ENCODE results near the gene DNAJB2.
"Not testable (repeated sequence)": the region's sequence is repeated elsewhere in the genome, so short reads cannot be mapped to it uniquely, and the experiment has no call there.

Gene DNAJB2

DNA sequence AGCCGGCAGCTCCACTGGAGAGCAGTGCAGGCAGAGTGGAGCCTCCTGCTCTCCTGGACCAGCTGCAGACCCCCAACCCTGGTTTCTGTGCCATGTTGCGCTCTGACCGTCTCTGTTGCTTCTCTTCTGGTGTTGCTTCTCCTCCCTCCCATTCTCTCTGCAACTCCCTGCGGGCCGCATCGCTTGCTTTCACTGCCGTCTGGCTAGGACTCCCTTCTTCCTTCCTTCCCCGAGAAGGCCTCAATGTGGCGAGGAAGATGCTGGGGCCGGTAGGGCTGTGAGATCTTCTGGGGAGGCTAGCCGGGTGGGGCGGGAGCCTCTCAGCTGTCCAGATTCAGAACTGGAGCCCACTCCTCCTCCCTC lies 6.2 kb downstream of the DNAJB2 start:
- DNase-seq (ENCODE audit: low read depth) = no peak

GRCh38 chr2:219285894-219286425 lies 6.8 kb downstream of the DNAJB2 start:
- DNase-seq (ENCODE audit: low read depth) = no peak

DNA sequence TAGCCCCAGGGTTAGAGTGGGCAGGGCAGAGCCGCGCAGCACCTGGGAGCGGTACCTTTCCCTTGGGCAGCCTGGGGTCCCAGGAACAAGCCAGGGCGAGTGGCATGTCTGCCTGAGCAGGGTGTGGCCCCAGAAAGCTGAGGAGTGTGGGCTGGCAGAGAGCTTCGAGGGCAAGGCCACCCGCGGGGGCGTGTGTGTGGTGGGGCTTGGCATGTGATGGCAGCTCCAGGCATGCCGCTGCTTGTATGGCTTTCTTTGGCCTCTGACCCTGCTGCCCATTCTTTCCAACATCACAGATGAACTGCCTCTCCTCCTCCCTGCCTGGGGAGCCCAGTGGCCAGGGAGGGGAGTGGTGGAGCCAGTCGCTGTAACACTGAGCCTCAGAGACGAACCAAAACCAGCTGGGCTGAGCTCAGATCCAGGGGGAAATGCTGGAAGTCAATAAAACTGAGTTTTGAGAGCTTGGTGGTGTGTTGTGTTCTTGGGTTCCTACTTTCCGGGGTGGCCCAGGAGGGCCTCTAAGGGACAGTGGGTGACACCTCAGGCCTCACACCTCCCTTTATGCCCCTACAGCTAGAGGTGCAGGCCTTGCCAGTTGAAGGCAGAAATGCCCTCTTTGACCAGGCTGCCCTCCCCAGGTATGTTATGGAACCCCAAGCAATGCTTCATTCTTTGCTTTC lies 7.4 kb downstream of the DNAJB2 start:
- DNase-seq (ENCODE audit: low read depth) = no peak

GRCh38 chr2:219287116-219287440 lies 7.9 kb downstream of the DNAJB2 start:
- not testable (repeated sequence) for DNase-seq (ENCODE audit: low read depth)

GRCh38 chr2:219287580-219288265 lies 8.6 kb downstream of the DNAJB2 start:
- DNase-seq (ENCODE audit: low read depth) = no peak

GRCh38 chr2:219289195-219289536 lies 10.0 kb downstream of the DNAJB2 start:
- DNase-seq (ENCODE audit: low read depth) = no peak

DNA sequence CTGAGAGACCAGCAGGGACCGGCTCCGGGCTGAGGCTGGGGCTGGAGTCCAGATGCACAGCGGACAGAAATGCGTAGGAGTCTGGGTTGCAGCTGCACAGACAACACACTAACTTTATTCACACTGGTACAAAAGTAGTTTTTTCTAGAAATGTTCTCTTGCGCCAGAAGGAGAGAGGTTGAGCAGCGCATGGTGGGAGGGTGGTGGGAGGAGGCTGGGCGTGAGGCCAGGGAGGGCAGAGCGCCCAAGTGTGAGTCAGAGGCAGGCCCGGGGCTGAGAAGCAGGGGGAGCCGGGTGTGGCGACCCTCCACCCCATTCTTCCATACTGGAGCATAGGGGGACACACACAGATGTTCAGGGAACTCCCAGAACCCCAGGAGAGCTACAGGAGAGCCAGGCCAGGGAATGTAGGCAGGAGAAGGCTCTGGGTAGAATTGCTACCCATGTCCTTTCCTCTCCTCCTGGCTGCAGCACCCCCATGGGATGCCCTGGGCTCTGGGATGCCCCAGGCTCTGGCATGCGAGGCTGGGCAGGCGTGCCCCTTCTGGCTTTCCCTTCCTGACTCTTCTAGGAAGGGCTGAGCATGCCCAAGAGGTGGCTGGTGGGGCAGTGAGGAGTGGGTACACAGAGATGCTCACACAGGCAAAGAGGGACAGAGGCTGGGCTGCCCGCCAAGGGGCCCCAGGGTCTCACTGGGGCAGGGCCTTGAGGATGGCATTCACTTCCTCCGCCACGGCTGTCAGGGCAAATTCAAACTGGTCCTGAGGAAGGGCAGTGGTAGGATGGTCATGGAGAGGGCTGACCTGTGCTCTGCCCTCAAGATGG lies 10.6 kb downstream of the DNAJB2 start:
- DNase-seq (ENCODE audit: low read depth) = no peak

- DNase-seq (ENCODE audit: low read depth) = no peak
Observed at GRCh38 chr2:219290381-219291171, 11.4 kb downstream of the DNAJB2 start.

DNA sequence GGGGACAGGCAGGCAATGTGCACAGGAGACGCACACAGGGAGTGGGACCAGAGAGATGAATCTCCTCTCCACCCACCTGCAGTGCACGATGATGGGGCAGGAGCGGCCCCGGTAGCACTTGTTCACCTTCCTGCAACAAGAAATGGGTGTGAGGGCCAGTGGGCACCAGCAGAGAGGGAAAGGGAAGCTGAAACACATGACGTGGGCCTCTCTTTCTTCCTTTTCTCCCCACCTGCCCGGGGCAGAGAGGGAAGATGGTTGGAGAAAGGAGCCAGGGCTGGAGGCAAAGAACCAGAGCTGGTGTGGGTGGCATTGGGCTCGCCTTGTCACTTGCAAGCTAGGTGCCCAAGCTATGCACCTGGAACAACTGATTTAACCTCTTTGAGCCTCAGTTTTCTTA lies 12.2 kb downstream of the DNAJB2 start:
- no peak for DNase-seq (ENCODE audit: low read depth)

DNA sequence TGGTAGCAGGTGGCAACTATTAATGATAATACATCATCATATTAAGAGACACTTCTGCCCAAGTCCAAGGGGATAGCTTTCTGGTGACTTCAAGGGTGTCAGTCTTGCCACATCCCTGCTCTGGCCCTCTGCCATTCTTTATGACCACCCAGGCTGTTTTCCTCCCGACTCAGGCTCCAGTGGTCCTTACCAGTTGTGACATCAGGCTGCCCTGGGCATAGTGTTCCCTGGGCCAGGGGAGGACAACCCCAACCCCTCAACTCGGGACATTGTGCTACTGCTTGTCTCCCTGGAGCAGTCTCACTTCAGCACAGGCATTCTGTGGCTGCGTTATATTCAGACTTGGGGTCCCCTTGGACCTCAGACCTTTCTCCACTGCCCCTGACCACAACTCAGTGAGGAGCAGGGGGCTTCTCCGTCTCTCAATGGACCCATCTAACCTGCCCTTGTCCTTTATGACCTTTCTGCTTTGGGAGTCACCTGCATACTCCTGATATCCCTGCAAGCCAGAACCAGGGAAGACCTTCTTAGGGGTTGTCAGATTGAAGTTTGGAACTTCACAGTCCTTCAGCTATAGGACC lies 12.8 kb downstream of the DNAJB2 start:
- no peak for DNase-seq (ENCODE audit: low read depth)

- DNase-seq (ENCODE audit: low read depth) = no peak
Observed at GRCh38 chr2:219292616-219293015, 13.4 kb downstream of the DNAJB2 start.

GRCh38 chr2:219293736-219294231 lies 14.6 kb downstream of the DNAJB2 start:
- no peak for DNase-seq (ENCODE audit: low read depth)

DNA sequence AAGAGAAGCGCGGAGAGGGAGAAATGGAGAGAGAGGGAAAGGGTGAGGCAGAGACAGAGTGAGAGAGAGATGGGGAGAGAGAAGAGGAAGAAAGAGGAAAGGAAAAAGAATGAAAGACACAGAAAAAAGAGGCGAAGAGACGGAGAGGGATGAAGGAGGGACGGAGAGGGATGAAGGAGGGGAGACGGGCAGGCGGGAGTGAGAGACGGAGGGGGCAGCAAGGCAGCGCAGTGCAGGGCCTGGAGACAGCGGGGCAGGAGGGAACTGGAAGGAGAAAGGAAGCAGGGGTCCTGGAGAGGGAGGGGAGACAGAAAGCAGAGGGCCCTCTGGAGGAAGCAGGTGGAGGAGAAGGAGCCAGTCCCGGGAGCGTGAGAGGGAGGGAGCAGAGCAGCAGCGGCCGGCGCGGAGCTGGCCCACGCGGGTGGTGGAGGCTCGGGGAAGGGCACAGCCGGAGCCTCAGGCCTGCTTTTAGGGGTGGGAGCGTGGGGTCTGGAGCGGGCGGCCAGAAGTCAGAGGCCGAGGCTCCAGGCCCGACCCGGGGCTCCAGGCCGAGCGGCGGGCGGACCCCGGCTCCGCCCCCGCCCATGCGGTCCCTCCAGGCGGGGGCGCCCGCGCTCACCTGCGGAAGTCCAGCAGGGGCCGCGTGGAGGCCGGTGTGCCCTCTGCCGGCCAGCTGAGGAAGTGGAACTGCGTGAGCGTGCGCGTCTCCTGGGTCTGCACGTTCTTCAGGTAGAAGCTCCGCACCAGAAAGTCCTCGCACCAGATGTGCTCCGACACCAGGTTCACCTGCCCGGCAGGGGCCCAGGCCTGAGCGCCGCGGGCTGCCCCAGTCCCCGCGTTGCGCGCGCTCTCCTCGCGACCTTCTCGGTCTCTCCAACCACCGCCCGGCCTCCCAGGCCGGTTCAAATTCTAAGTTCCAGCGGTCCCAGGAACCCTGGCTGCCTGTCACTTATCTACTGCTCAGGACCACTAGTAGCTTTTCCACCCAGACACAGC lies 15.5 kb downstream of the DNAJB2 start:
- DNase-seq (ENCODE audit: low read depth) = peak; percentile 82

- DNase-seq (ENCODE audit: low read depth) = no peak
Observed at GRCh38 chr2:219296142-219296541, 17.0 kb downstream of the DNAJB2 start.

GRCh38 chr2:219296631-219297391 lies 17.6 kb downstream of the DNAJB2 start:
- DNase-seq (ENCODE audit: low read depth) = no peak

DNA sequence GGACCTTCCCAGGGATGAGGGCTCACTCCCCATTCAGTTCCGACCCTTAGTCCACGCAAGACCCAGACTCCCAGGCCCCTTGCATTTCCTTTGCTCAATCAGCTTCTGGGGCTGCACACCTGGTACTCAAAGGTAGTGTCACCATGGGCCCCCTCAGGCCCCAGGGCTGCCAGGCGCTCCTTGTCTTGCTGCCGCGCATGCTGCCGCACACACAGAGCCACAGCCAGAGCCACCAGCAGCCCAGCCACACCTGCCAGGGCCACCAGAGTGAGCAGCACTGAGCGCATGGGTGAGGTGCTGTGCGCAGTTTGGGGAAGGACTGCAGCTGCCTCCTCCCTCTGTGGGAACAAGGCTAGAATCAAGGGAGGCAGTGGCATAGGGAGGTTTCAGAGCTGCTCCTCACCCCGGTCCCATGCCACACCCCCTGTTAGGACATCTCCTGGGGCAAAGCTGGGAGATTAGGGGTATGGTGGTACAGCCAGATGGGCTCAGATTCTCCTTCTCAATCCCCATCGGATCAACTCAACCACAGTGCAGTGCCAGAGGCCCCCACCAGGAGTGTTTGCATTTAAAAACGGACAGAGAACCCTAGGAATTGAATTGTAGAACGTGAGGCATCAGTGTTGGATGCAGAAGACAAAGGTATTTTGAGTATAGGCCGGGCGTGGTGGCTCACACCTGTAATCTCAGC lies 18.7 kb downstream of the DNAJB2 start:
- DNase-seq (ENCODE audit: low read depth) = no peak

GRCh38 chr2:219298759-219299371 lies 19.7 kb downstream of the DNAJB2 start:
- DNase-seq (ENCODE audit: low read depth) = peak; percentile 81

GRCh38 chr2:219299372-219299760 lies 20.2 kb downstream of the DNAJB2 start:
- no peak for DNase-seq (ENCODE audit: low read depth)

Data from T follicular helper cell (primary cell).